HepG2 (cell line): ENCODE results near the gene EYA2. TPM values are rescaled to one million over a fixed set of nuclear protein-coding genes. Genes with fewer than 3 reads are reported as not detected.

Experiments
- ARID4A ChIP-seq: sonication (generic); formaldehyde crosslinking; IDR thresholded peaks from 2 replicates; pipeline ENCODE4 v1.5.0; 2020; ENCODE audit warnings: mild to moderate bottlenecking, missing genetic modification reagents, borderline replicate concordance
- CREB3 ChIP-seq: sonication (generic); formaldehyde crosslinking; IDR thresholded peaks from 2 replicates; pipeline ENCODE4 v1.5.0; 2020; ENCODE audit warnings: missing genetic modification reagents
- EEA1 ChIP-seq: sonication (generic); formaldehyde crosslinking; IDR thresholded peaks from 2 replicates; pipeline ENCODE4 v1.5.1; 2020; ENCODE audit warnings: mild to moderate bottlenecking, missing genetic modification reagents, borderline replicate concordance
- ELK4 ChIP-seq: sonication (generic); formaldehyde crosslinking; IDR thresholded peaks from 2 replicates; pipeline ENCODE4 v1.9.0; 2021; ENCODE audit warnings: missing genetic modification reagents, borderline replicate concordance
- GLMP ChIP-seq: sonication (generic); formaldehyde crosslinking; IDR thresholded peaks from 2 replicates; pipeline ENCODE4 v1.9.0; 2021; ENCODE audit warnings: missing genetic modification reagents, mild to moderate bottlenecking, borderline replicate concordance
- KLF6 ChIP-seq: IDR thresholded peaks from 2 replicates; pipeline ENCODE4 v1.8.0; 2016; ENCODE audit warnings: missing biosample characterization, missing genetic modification reagents
- PRDM4 ChIP-seq: sonication (generic); formaldehyde crosslinking; IDR thresholded peaks from 2 replicates; pipeline ENCODE4 v1.9.0; 2021; ENCODE audit warnings: missing genetic modification reagents, borderline replicate concordance
- REPIN1 ChIP-seq: sonication (generic); formaldehyde crosslinking; IDR thresholded peaks from 2 replicates; pipeline ENCODE4 v1.8.0; 2022; ENCODE audit warnings: missing genetic modification reagents, low read depth, mild to moderate bottlenecking, borderline replicate concordance
- REXO4 ChIP-seq: sonication (generic); formaldehyde crosslinking; IDR thresholded peaks from 2 replicates; pipeline ENCODE4 v1.8.0; 2022; ENCODE audit warnings: missing genetic modification reagents, mild to moderate bottlenecking, borderline replicate concordance
- ZNF230 ChIP-seq: sonication (generic); formaldehyde crosslinking; IDR thresholded peaks from 2 replicates; pipeline ENCODE4 v1.4.0; 2020; ENCODE audit warnings: mild to moderate bottlenecking, missing genetic modification reagents
- ZNF276 ChIP-seq: sonication (generic); formaldehyde crosslinking; IDR thresholded peaks from 2 replicates; pipeline ENCODE4 v1.4.0; 2020; ENCODE audit warnings: mild to moderate bottlenecking, low read depth, missing genetic modification reagents
- ZNF30 ChIP-seq: sonication (generic); formaldehyde crosslinking; IDR thresholded peaks from 2 replicates; pipeline ENCODE4 v1.5.0; 2020; ENCODE audit warnings: mild to moderate bottlenecking, missing genetic modification reagents
- ZNF766 ChIP-seq: sonication (generic); formaldehyde crosslinking; IDR thresholded peaks from 2 replicates; pipeline ENCODE4 v1.5.0; 2020; ENCODE audit warnings: missing genetic modification reagents, borderline replicate concordance
- ZNF792 ChIP-seq: IDR thresholded peaks from 2 replicates; pipeline ENCODE4 v1.6.1; 2016
- ZNF879 ChIP-seq: sonication (generic); formaldehyde crosslinking; IDR thresholded peaks from 2 replicates; pipeline ENCODE4 v1.8.1; 2023; ENCODE audit warnings: missing genetic modification reagents
- polyA plus RNA-seq, 8 experiments: library from polyadenylated mRNA; depleted of rRNA in 3 of 8; stranded (reverse) in 7 of 8; unstranded in 1 of 8; fragments of >200 nt; fragmentation: Illumina TruSeq in 4 of 8; extraction: Trizol in 4 of 8; gene quantifications; 2 replicates each; pipeline versions ENCODE4 v1.2.1 to v1.2.3, GENCODE V29; 2011 to 2016; ENCODE audit warnings: low read depth in 4 of 8, missing spikeins in 1 of 8, mixed read lengths in 1 of 8; ENCODE audit not compliant: insufficient read depth in 1 of 8
- total RNA-seq, 5 experiments: library from RNA; depleted of rRNA; stranded (reverse); fragments of >200 nt; fragmentation: Illumina TruSeq; extraction: Trizol; gene quantifications; 2 replicates each; pipeline ENCODE4 v1.2.3, GENCODE V29; 2016; ENCODE audit warnings: low read depth in 1 of 5

Gene EYA2
- total and polyA plus RNA-seq, 2 of the 13 experiments (the other 11 are each of a cell fraction or from before 2014, with no cell fraction given), result not detected

GRCh38 chr20:47196091-47197081 is 301.7 kb downstream of the EYA2 start (continued):
- peak; percentile 27; the same call in 1 of the 2 replicates for TF ChIP-seq ARID4A
- TF ChIP-seq ZNF766, result no peak; the same call in 1 of the 2 replicates
- no peak for TF ChIP-seq REXO4 (CRISPR knock-in tag)
- TF ChIP-seq ZNF230, result no peak
- TF ChIP-seq ZNF30 (CRISPR knock-in tag), result no peak
- no peak for TF ChIP-seq GLMP (CRISPR knock-in tag)
- no peak for TF ChIP-seq ZNF276 (CRISPR knock-in tag)
- TF ChIP-seq ZNF792 (CRISPR knock-in tag), result peak; percentile 67; the same call in 1 of the 2 replicates
- TF ChIP-seq ZNF879 (CRISPR knock-in tag), result no peak
- TF ChIP-seq KLF6 (CRISPR knock-in tag), result peak; percentile 70; the same call in 1 of the 2 replicates
- TF ChIP-seq CREB3, result no peak
- no peak for TF ChIP-seq EEA1 (CRISPR knock-in tag)
- peak; percentile 76; the same call in 1 of the 2 replicates for TF ChIP-seq REPIN1
- TF ChIP-seq PRDM4, result 0 out of 2 replicates have a peak, but pooled peaks have one; percentile 21
- TF ChIP-seq ELK4 (CRISPR knock-in tag), result no peak
